Measurements from ENCODE around the gene ENC1.

DNA sequence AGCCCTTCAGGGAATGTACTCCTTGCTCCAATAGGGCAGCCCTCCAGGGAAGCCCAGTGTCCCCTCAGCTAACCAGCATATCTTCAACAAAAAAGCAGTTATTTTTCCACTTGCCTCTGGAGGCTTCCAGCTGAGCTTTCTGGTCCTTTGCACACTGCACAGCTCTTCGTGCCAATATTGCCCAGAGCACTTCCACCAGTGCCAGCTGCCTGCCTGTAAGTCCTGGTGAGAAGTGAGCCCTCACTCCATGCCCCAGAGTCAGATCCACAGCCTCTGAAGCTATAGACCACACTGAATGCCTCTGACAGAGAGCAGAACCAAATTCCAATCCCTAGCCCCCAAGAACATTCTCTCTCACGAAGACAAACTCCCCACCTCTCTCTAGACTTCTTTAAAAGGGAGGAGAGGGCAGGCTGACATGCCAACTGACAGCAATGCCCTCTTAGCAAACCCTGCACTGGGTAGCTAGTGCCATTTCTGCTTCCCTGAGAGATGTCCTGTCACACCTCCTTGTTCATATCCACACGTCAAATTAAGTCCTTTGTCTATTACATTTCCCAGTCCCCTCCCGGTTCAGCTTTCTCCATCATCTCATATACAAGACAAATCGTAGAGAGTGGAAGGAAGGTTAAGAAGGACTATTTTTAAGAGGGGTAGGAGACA, 31.8 kb upstream of the ENC1 start:
- TF ChIP-seq CTCF (IDR thresholded peaks at IDR 0.05) (no peak), RFX5 (IDR thresholded peaks at IDR 0.05) (no peak), JUN (IDR thresholded peaks at IDR 0.05) (no peak), HEYL (CRISPR knock-in tag; IDR thresholded peaks at IDR 0.05) (no peak), POLR2A (IDR thresholded peaks at IDR 0.05; ENCODE audit: low read length) (no peak)

Measured in A549 (cell line).